ENCODE data around the gene ZBED3. TPM values are rescaled to one million over a fixed set of nuclear protein-coding genes. Genes with fewer than 3 reads are reported as not detected.

ZBED3 gene
- total RNA-seq, 1 experiment from 2014 or later, result 12.3 TPM

- no peaks in the 10 kb centered on the region for H3K27me3 Mint-ChIP-seq (ENCODE audit: unreplicated experiment)
- H3K9me3 Mint-ChIP-seq (ENCODE audit: low read depth, unreplicated experiment), result peaks cover 3% of the 10 kb centered on the region
- DNase-seq, result no peak
- no peak for TF ChIP-seq CTCF (IDR thresholded peaks at IDR 0.05; ENCODE audit: unreplicated experiment)
- intact Hi-C loops (cut with micrococcal nuclease; ENCODE audit: unreplicated experiment), result no loop called here
- no peak overlapping the region for H3K27ac Mint-ChIP-seq (ENCODE audit: unreplicated experiment)
- no peak overlapping the region for H3K4me3 Mint-ChIP-seq (ENCODE audit: low read depth, unreplicated experiment)
- CTCF ChIA-PET, result no interaction called here
- H3K4me1 Mint-ChIP-seq (ENCODE audit: low read depth, unreplicated experiment), result no peaks in the 10 kb centered on the region
- peaks cover 15% of the 10 kb centered on the region for H3K36me3 Mint-ChIP-seq (ENCODE audit: insufficient read depth, unreplicated experiment)
- no TSS peak for BruUV-seq (replicated peaks)
These were observed 20.2 kb downstream of the ZBED3 start for GRCh38 chr5:77066823-77067442.

- H3K9me3 Mint-ChIP-seq (ENCODE audit: low read depth, unreplicated experiment), result peaks cover 3% of the 10 kb centered on the region
- no peak overlapping the region for H3K27ac Mint-ChIP-seq (ENCODE audit: unreplicated experiment)
- no peak overlapping the region for H3K4me3 Mint-ChIP-seq (ENCODE audit: low read depth, unreplicated experiment)
- H3K27me3 Mint-ChIP-seq (ENCODE audit: unreplicated experiment), result no peaks in the 10 kb centered on the region
- CTCF ChIA-PET, result no interaction called here
- H3K4me1 Mint-ChIP-seq (ENCODE audit: low read depth, unreplicated experiment), result no peaks in the 10 kb centered on the region
- BruUV-seq (replicated peaks), result no TSS peak
- peaks cover 15% of the 10 kb centered on the region for H3K36me3 Mint-ChIP-seq (ENCODE audit: insufficient read depth, unreplicated experiment)
- DNase-seq, result no peak
- no peak for TF ChIP-seq CTCF (IDR thresholded peaks at IDR 0.05; ENCODE audit: unreplicated experiment)
- intact Hi-C loops (cut with micrococcal nuclease; ENCODE audit: unreplicated experiment), result no loop called here
These were observed 20.9 kb downstream of the ZBED3 start for GRCh38 chr5:77066184-77066583.

- Mint-ChIP-seq H3K9me3 (ENCODE audit: low read depth, unreplicated experiment) (peaks cover 3% of the 10 kb centered on the region), H3K27ac (ENCODE audit: unreplicated experiment) (no peak overlapping the region), H3K4me3 (ENCODE audit: low read depth, unreplicated experiment) (no peak overlapping the region), H3K36me3 (ENCODE audit: insufficient read depth, unreplicated experiment) (peaks cover 15% of the 10 kb centered on the region), H3K27me3 (ENCODE audit: unreplicated experiment) (no peaks in the 10 kb centered on the region), H3K4me1 (ENCODE audit: low read depth, unreplicated experiment) (no peaks in the 10 kb centered on the region)
- no peak for DNase-seq
- BruUV-seq (replicated peaks), result no TSS peak
- intact Hi-C loops (cut with micrococcal nuclease; ENCODE audit: unreplicated experiment), result no loop called here
- CTCF ChIA-PET, result no interaction called here
- TF ChIP-seq CTCF (IDR thresholded peaks at IDR 0.05; ENCODE audit: unreplicated experiment), result no peak
These were observed 21.8 kb downstream of the ZBED3 start for GRCh38 chr5:77065256-77065655.

- H3K27ac Mint-ChIP-seq (ENCODE audit: unreplicated experiment), result no peak overlapping the region
- no TSS peak for BruUV-seq (replicated peaks)
- H3K9me3 Mint-ChIP-seq (ENCODE audit: low read depth, unreplicated experiment), result peaks cover under 1% of the 10 kb centered on the region
- H3K4me1 Mint-ChIP-seq (ENCODE audit: low read depth, unreplicated experiment), result no peaks in the 10 kb centered on the region
- CTCF ChIA-PET, result no interaction called here
- H3K27me3 Mint-ChIP-seq (ENCODE audit: unreplicated experiment), result no peaks in the 10 kb centered on the region
- TF ChIP-seq CTCF (IDR thresholded peaks at IDR 0.05; ENCODE audit: unreplicated experiment), result no peak
- H3K4me3 Mint-ChIP-seq (ENCODE audit: low read depth, unreplicated experiment), result no peak overlapping the region
- intact Hi-C loops (cut with micrococcal nuclease; ENCODE audit: unreplicated experiment), result no loop called here
- DNase-seq, result no peak
- peaks cover 13% of the 10 kb centered on the region for H3K36me3 Mint-ChIP-seq (ENCODE audit: insufficient read depth, unreplicated experiment)
These were observed 23.0 kb downstream of the ZBED3 start for GRCh38 chr5:77064040-77064439.

Measured in Calu3 (cell line).